Kasumi-1 (cell line): ENCODE data around the gene P3H2.

Experiments used
- DNase-seq, 2 experiments: peaks; one replicate each; lab custom pipeline; 2025; lab: John Stamatoyannopoulos, UW

The P3H2 gene

DNA sequence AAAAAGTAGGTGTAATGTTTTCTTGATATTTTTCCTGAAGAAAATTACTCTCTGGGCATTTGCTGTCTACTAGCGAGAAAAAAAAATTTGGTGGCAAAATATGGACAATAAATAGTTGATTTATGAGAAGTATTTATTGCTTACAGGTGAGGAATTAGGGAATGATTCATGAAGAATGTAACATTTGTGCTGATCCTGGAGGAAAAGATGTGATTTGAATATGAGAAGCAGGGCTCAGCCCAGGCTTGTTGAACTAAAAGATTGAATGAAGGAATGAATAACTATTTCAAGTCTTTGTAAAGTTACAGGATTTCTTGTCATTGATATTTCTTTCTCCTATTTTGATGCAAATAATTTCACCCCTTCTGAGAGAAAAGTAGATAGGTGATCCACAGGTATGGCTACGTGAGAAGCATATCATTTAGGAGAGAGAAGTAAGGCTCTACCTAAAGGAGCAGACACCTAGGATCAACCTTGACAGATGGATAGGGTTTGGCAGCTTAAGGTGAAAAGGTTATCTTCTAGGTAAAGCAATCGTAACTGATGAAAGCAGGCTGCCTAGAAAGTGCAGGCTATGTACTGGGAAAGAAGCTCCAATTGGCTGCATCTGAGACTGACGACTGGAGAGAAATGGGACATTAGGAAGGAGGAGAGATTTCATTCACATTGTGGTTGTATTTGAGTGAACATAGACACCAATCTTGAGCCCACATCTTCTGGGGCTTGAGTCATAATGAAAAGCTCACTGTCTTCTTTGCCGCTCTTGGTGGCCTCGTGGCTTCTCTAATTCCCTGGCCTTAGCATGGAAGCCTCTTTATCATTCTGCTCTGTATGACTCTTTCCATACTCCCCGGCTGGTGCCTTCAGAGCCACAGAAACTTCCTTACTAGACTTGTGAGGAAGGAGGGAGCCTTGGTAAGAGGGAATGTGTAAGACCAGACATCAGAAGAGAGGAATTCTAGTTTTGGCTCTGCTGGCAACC, 106.5 kb downstream of the P3H2 start:
- DNase-seq = no peak

DNA sequence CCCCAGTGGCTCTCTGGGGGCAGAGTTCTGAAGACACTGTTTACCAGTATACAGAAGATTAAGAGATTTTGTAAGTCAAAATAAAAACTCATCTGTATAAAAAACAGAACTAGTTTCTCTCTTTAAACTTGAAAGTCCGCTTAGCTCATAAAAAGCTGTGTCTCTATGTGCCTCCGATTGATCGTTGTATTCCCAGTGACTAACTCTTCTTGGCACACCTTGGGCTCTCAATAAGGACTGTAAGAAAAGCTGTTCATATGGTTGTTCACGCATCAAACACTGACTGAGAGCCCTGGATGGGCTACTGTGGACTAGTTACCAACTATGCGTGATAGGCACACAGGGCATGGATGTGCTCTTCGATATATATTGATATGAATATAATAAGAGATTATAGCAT, 107.9 kb downstream of the P3H2 start:
- DNase-seq = no peak

DNA sequence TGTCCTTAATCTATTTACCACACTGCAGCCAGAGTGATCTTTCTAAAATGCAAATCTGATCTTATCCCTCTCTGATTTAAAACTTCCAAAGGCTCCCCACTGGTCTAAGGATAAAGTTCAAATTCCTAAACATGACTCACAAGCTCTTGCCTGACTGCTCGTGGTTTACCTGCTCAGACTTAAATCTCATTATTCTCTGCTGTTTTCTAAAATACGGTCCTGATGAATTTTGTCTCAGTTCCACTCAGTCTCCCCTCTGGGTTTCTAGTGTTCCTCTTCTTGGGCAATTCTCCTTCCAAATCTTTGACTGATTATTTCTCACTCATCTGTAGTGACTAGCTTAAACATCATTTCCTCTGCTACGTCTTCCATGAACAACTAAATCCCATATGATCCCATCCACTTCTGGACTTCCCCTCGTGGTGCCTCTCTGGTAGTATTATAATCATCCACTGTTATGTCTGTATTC, 108.3 kb downstream of the P3H2 start:
- DNase-seq = no peak

DNA sequence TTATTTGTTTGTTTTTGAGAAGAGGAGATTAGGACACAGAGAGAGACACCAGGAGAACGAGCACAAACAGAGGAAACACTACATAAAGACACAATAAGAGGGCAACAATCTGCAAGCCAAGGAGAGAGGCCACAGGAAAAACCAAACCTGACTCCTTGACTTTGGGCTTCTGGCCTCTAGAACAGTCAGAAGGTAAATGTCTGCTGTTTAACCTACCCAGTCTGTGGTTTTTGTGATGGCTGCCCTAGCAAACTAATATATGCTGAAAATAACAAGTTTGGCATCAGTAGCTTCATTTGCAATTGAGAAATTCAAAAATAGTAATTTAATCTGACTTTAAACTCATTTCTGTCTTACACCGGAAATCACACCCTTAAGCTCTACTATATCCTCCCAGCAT, 110.2 kb downstream of the P3H2 start:
- DNase-seq = no peak

DNA sequence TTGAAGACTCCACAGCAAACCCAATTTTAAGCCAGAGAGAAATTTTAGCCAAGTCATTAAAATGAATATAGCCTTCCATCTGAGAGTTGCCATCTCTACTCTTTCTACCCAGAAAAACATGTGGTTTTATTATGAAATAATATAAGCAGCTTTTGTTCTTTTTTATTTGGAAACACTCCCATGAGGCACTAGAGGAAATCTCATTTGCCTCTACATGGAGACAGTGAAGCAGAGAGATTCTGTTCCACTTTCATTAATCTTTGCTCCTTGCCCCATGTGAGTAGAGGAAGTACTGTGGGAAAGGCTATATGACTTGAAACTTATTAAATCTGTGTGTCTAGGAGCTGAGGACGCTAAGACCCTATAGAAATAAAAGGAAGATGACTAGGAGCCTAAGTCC, 111.1 kb downstream of the P3H2 start:
- DNase-seq = no peak

DNA sequence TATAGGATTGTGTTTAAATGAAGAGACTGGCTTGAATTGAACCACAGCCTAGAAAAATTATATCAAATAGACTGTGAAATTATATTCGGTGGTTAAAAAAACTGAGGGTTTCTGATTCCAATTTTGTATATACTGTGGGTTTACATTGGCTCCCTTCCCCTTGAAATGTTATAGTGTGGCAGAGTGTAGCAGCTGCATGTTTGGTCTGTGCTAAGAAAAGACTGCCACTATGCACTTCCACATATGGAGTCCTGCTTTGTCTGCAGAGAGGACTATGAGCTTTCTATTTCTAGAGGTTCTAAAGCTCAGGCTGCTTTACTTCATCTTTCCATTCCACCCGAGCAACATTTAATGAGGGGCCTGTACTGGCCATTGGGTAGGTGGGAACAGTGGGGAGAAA, 112.3 kb downstream of the P3H2 start:
- DNase-seq = no peak

DNA sequence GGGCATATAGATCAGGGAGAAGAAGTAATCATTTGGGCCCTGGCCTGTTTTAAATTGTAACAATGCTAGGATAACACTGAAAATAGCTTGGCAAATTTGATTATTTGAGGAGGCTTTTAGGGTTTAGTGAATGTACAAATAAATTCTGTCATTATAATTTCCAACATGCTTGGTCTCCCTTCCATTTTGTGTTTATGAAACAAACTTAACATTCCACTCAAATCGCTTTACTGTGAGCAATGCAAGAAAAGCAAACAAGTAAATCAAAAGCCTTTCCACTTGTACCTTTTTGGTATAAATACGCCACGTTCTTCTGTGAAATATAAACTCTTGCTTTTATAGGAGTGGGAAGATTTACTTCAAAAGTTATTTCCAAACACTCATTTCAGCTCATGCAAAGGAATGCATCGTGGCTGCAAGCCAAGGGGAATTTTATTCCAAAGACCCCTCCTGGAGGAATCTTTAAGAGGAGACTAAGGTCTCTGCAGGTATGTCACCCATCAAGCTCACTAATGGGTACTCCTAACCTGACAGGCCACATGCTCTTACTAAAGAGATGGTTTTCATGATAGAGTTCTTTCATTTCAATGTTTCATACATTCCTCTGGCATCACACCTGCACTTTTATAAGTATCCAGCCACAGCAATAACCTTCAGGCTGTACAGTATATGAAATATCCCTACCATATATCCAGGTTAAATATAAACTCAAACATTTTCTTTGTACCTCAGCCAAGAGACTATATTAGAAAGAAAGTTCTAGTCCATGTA, 115.2 kb downstream of the P3H2 start:
- no peak for DNase-seq

DNA sequence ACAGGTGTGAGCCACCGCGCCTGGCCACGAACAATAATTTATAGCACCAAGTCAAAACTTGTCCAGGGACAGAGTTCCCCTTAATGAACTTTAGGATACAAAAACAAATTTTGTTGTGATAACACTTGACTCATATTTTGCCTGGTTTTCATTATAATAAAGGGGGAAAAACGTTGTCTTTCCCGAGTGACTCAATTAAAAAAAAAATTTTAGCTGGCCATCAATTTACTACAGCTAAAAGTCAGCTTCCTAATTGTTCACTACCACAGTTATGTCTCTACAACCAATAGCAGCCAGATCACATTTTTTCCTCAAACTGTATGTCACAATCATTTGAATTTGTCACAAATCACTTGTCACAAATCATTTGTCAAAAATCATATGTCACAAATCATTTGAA, 116.0 kb downstream of the P3H2 start:
- DNase-seq = no peak

DNA sequence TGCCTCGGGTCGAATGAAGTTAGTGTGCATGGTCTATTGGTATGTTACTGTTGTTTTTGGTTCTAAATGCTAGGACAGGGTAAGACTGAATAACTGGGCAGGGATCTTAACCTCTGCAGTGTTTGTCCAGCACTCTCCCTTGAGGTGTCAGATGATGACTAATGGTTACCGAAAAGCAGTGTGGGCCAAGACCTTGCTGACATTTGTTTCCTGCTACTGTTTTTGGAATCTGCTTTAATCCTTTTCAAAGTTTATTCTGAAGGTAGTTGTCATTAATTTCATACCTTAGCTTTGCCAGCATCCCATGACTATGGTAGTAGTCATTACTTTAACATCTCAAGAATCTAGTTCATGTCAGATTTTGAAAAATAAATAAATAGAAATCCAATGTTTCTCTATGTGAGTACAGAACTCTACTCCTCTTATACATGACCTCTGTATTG, 117.0 kb downstream of the P3H2 start:
- no peak for DNase-seq

DNA sequence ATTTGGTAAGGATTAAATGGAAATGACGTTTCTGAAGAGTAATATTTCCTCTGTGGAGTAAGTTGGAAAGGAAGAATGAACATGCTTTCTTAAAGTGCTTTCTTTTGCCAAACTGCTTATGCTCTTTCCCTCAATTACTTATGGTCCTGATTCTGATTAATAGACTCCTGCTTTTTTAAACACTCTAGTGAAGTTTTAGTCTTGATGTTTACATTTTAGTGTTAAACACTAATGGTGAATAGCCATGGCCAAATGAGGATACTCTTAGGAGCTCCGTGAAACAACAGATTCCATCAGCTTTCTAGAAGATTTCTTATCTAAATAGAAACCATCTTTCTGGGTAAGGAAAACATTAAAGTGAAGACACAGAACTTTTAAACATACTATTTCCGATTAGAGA, 117.6 kb downstream of the P3H2 start:
- DNase-seq = no peak

DNA sequence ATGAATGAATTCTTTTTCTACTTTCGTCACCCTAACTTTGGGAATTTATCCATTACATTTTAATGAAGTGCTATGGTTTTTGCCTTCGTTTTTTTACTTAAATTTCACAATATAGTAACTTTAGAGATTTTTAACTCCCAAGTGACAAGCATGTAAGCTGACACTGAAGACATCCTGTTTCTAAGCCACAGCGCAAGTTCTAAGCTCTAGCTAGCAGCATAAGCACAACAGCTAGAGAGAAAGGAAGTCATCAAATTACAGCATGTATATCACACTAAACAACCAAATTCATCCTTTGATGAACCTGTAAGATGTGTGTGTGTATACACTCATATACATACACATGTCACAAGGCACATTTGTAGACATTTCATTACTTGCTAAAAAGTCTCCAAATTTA, 119.3 kb downstream of the P3H2 start:
- DNase-seq = peak; percentile 42 to 71

DNA sequence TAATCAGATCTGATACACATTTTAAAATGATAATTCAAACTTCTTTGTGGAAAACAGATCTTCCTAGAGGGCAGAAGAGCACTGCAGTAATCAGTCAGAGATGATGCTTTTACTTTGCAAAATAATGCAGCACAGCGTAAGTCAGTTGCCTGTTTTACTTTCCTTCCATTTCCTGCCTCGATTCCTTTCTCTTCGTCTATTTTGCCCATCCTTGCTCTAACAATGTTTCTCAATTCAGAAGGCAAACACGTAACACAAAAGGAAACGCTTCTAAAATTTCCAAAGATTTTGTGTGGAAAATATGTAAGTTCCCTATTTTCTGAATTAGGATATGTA, 119.9 kb downstream of the P3H2 start:
- no peak for DNase-seq

DNA sequence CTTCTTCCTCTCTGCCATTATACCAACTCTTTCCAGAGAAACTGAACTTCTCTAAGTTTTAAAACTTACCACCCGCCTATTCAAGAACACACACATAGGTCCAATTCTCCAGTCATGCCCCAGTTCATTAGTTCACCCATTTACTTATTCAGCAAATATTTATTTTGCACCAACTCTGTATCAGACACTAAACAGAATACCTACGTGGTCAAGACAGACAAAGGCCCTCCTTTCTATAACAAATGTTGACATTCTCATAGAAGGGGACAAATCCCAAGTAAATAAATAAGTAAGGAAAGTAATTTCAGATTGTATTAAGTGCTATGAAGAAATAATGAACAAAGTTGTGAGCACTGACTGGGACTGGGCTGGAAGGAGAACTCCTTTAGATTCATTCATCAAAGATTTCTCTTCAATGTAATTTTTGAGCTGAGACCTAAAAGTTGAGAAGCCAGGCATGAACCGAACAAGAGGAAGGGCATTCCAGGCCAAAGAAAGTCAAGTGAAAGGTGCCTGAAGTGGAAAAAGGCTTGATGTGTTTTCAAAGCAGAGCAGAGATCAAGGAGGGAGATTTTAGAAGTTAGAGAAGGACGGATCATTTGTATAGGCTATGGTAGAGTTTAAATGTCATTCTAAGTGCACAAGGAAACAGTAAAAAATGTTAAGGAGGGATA, 120.4 kb downstream of the P3H2 start:
- DNase-seq = no peak

DNA sequence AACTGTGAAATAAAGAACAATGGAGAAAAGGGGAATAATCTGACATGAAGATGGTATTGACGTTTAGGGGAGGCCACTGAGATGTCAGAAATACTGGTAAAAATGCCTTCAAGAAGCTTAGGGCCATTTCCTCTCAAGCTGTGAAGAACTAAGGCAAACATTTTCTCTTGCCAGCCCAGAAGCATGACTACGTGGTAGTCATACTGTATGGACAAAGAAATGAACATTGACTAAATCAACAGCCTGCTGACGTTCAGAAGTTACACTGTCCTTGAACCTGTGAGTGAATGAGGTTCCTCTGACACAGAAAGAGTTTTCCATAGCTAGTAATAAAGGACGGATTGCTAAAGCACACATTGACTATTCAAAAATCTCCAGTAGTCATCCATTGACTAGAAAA, 121.0 kb downstream of the P3H2 start:
- DNase-seq = no peak

DNA sequence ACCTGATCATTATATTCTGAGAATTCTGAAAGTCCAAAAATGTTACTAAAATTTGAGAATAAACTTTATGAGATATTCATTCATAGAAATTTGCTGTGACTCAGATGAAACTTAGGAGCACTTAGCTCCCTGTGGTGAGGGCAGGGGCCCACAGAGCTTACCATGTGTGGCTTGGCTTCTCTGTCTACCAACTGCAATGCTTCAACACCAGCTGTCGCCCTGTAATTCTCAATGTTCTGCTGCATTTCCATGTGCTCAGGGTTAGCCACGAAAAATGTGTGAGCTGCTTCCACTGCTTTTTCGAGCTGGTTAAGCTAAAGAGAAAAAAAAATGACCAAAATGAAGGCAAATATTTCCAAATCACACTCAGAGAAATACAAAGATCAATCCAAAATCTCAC, 125.6 kb downstream of the P3H2 start:
- no peak for DNase-seq

DNA sequence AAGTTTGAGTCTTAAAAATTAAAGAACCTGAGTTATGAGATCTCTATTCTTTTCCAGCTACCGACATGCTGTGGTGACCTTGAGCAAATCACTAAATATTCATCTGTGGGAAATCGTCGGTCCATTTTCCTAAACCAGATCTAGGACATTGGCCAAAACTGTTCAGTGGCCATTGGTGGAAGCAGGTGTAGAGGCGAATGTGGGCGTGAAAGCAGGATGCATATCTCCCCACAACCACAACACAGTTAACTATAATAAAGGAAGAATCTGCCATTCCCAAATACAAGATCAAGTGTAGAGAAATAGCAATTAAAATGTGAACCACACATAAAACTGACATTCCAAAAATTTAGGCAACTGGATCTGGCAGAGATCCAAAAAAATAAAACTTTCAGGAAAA, 129.9 kb downstream of the P3H2 start:
- no peak for DNase-seq

DNA sequence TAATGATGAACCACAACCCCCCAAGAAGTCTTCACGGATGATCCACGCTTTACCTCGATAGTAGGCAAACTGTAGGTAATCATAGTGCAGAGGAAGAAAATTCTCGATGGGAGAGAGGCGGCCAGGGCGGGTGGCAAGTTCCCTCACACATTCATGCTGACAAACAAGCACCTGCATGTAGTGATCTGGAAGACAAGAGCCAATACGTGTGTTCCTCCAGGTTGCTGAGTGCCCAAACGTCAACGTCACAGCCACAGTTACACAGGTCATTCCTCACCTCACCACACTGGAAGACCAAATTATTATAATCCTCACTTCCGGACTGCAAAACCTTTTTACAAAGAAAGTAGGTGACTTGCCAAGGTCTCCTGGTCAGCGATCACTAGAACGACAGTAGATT, 131.8 kb downstream of the P3H2 start:
- no peak for DNase-seq

DNA sequence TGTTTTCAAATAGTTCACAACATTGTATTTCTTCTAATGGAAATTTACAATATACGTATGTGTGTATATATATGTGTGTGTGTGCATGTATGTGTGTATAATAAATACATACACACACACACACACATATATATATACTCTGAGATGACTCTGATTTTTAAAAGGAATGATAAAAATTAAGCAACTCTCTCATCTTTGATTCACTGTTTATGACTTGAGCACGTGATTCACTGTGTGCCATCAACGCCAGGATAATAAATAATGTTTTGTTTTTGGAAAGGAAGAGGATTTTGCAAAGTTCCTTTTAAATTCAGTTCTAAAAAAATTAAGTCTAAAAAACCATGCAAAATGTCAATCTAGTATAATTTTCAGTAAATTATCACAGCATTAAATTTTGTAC, 132.4 kb downstream of the P3H2 start:
- DNase-seq = no peak

DNA sequence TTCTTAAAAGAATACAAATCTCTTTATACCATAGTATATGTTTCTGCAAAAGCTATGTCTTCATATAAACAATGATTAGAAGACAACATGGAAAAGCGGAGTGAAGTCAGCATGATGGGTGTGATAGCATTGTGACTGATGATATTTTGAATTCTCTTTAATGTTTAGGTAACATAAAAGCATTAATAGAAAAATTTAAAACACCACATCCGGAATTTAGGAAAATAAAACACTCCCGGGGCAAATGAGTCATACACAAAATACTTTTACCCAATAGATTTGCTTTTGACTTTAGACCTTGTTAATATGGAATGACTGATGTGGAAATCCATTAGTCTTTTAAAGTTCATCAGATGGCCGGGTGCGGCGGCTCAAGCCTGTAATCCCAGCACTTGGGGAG, 134.7 kb downstream of the P3H2 start:
- no peak for DNase-seq

DNA sequence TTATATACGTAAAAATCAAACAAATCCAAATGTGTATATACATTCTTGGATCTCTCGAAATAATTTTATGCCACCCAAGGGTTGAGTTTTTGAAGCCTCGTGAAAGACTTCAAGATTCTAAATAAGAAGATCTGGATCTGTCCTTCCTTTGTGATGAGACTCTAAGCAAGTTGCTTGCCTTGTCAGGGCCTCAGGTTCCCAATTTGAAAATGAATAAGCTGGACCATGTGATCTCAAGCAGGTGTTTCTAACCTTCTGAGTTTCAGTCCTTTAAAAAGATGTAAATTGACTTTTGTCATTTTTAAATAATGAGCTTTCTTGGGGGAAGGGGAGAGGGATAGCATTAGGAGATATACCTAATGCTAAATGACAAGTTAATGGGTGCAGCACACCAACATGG, 137.1 kb downstream of the P3H2 start:
- DNase-seq = no peak

DNA sequence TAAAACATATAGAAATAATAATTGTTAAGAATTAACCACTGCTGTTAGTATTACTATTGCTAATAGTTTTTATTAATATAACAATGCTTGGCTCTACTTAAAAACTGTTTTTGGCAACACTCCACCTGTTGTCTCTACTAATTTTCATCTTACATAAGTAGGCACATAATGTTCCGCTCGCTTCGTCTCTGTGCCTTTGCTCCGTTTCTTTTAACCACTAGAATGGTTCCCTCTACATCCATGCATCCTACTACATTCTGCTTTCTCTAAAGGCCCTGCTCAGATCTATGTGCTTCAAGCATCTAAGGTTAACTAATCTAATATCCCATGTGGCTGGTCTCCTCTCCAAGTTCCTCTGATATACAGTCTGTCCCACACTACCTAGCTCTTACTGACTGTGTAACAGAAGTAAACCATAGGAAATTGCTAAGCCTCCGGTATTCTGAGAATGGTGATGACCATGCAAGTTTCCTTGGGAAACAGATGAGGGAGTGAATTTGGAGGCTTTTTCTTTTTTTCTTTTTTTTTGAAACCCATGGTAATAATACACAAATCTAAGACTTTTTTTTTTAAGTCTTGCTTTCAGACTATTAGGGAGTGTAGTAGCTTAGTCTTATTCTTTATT, 138.3 kb downstream of the P3H2 start:
- no peak for DNase-seq

DNA sequence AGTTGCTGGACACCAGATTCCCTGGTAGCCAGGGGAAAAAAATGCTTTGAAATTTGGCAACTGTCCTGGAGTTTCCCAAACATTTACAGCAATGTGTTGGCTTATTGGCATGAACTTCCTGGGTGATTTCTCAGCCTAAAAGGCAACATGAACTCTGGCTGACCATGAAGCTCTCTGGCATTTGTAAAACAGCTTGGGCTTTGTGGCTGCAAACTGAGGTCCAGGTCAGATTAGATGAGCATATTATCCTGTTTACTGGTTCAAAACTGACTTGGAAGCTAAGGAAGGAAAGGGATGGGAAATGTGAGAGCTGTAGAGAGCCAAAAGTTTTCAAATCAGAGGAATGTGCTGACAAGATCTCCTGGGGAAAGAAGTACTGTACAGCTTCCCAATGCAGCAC, 139.0 kb downstream of the P3H2 start:
- DNase-seq = no peak
